ENCODE measurements around the gene SLC25A34.

SLC25A34 gene

DNA sequence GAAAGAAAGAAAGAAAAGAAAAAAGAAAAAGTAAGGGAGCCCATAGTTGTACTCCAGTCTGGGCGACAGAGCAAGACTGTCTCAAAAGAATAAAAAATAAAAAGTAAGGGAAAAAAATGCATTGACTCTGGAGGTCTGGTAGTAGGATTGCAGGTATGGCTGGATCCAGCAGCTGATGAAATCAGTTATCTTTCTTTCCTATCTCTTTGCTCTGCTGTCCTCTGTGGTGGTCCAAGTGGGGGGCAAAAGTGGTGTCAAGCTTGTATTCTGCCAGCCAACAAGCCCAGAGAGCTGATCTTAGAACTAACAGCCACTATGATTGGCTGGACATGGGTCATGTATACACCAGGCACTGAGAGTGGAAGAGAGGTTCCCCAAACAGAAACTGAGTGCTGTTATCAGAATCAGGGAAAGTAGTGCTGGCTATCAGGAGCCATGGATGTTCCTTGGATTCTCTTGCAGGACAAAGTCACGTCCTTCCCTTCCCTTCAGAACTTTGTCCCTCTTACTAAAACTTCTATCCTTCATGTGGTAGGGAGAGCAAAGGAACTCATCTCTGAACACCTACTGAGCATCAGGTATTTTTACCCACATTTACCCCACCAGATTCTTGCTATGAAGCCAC, 19.1 kb downstream of the SLC25A34 start:
- TF ChIP-seq JUND (IDR thresholded peaks at IDR 0.05; ENCODE audit: low read depth): no peak
- in situ Hi-C loops (cut with HindIII; ENCODE audit: low pct_unique_long_range_greater_than_20kb, low sequenced_read_pairs): no loop called here
- DNase-seq (ENCODE audit: low read depth in 1 of 2, low spot score in 1 of 2): no peak

DNA sequence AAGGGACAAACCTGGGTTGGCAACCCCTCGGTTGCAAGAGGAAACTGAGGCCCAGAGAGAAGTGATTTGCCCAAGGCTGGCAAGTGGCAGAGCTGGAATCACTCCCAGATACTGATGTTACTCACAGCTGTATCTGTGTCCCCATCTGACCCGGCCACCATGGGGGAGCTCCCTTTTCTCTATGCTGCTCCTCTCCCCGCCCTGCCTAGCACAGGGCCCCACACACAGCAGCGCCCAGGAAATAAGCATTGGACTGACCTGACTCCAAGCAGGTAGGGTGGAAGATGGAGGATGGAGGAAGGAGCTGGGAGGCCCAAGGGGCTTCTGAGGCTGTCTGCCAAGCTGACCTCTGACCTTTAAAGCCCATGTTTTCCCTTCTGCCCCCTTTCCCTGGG, 19.6 kb downstream of the SLC25A34 start:
- no peak for TF ChIP-seq JUND (IDR thresholded peaks at IDR 0.05; ENCODE audit: low read depth)
- in situ Hi-C loops (cut with HindIII; ENCODE audit: low pct_unique_long_range_greater_than_20kb, low sequenced_read_pairs): no loop called here
- no peak for DNase-seq (ENCODE audit: low read depth in 1 of 2, low spot score in 1 of 2)

DNA sequence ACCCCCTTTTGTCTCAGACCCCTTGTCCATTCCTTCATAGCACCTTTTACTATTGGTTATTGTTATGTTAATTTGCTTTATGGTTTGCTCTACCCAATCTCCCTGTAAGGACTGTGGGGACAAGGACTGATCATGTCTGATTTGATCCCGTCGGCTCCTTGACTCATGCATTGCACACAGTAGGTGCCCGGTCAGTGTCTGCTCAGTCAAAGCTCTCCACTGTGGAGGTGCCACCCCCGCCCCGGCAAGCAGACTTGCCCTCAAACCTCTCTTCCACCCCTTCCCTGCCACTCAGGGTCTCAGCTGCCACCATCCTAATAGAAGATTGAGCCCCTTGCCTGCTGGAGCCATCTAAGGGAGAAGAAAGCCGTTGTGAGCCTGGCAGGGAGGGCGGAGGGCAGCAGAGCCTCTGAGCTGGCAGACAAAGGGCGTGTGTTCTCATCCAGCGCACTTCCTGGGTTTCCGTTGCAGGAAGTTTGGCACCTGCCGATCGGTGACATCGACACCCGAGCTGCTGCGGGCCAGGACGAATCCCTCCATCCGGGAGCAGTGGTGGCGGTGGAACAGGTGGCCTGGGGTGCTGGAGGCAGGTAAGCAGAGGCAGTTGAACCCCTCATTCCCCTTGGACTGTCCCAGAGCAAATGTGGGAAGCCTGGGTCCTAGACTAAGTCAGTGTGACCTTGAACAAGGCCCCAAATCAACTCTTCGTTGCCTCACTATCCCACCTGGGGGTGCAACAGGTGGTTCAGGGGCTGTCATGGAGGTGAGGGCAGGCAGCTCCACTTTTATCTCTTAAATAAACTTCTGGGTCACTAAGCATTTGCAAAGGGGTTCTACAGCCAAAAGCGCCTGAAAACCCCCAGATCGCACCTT, 20.3 kb downstream of the SLC25A34 start:
- in situ Hi-C loops (cut with HindIII; ENCODE audit: low pct_unique_long_range_greater_than_20kb, low sequenced_read_pairs): no loop called here
- no peak for DNase-seq (ENCODE audit: low read depth in 1 of 2, low spot score in 1 of 2)
- no peak for TF ChIP-seq JUND (IDR thresholded peaks at IDR 0.05; ENCODE audit: low read depth)

DNA sequence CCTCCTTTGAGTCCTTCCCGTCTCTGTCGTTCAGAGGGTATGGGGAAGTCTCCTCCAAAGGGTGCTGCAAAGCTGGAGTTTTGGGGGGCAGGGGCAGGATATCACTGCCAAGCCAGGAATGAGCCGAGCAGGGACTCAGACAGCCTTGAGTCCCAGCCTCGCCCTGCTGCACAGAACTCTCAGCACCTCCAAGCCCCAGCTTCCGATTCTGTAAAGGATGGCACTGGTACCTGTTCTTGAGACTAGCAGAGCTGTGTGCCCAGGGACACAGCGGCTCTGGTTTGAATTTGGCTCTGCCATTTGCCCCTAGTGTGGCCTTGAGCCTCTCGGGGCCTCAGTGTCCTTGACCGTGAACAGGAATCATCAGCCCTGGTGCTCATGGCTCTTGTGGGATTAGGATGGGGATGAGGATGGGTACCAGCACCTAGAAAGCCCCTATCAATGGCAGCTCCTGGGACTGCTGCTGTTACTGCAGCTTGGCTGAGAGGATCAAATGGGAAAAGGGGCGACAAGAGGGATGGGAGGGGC, 21.0 kb downstream of the SLC25A34 start:
- no peak for DNase-seq (ENCODE audit: low read depth in 1 of 2, low spot score in 1 of 2)
- in situ Hi-C loops (cut with HindIII; ENCODE audit: low pct_unique_long_range_greater_than_20kb, low sequenced_read_pairs): no loop called here
- no peak for TF ChIP-seq JUND (IDR thresholded peaks at IDR 0.05; ENCODE audit: low read depth)

DNA sequence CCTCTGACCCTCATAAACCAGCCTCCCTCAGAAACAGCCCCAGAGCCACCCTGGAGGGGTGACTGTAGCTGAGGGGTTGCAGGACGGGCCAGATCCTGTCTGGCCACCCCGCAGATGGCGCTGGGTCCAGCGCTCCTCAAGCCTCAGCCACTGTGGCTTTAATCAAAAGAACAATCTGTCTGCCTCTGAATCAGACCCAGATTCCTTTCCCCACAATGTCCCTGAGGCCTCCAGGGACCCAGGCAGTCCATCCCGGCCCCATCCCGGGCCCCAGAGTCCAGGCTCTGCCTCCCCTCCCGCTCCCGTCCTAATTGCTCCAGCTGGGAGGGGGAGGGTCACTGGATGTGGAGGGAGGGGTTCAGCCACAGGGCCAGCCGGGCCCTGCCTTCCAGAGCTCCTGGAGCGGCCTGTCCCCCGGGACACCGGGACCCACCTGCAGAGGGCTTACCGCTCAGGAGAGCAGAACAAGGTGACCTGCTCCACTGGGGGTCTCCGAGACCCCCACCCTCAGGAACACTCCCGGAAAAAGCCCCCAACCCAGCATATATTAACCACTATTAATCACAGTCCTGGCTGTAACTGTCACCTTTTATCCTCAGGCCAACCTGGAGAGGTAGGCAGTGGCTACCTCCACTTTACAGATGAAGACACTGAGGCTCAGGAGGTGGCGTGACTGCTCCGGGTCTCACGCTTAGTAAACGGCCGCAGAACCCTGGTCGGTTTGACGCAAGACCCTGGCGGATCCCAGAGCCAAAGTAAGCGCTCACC, 21.7 kb downstream of the SLC25A34 start:
- TF ChIP-seq JUND (IDR thresholded peaks at IDR 0.05; ENCODE audit: low read depth): no peak
- no peak for DNase-seq (ENCODE audit: low read depth in 1 of 2, low spot score in 1 of 2)
- in situ Hi-C loops (cut with HindIII; ENCODE audit: low pct_unique_long_range_greater_than_20kb, low sequenced_read_pairs): no loop called here

DNA sequence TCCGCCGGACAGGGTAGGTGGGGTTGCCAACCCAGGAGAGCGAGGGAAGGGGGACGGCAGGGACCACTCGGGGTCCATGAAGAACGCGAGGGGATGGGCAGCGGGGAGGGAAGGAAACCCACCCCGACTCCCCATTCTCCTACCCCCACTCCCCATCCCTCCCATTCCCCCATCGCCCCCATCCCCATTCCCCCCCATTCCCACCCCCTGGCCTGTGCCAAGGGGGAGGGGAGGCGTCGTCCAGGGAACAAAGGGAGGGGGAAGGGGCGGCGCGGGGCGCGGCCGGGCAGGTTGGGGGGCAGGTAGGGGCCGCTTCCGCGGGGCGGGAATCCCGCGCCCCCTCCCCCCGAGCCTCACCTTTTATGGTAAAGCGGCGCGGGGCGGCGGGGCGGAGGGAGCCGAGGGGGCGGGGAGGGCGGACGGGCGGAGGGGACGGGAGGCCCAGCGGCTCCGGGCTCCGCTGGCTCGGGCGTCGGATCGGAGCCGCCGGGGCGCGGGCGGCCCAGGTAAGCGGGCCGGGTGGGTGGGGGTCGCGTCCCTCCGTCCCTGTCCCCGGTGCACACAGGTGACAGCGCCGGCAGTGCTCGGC, 22.4 kb downstream of the SLC25A34 start, which contains the start of gene FBLIM1:
Gene FBLIM1 (plus strand): TSS at position 453 of the 589 bp plus-strand sequence. CDS start 6,189 bp downstream, outside the sequence.
- DNase-seq (ENCODE audit: low read depth in 1 of 2, low spot score in 1 of 2): peak in 1 of 2 experiments; percentile 29
- in situ Hi-C loops (cut with HindIII; ENCODE audit: low pct_unique_long_range_greater_than_20kb, low sequenced_read_pairs): no loop called here
- TF ChIP-seq JUND (IDR thresholded peaks at IDR 0.05; ENCODE audit: low read depth): no peak

DNA sequence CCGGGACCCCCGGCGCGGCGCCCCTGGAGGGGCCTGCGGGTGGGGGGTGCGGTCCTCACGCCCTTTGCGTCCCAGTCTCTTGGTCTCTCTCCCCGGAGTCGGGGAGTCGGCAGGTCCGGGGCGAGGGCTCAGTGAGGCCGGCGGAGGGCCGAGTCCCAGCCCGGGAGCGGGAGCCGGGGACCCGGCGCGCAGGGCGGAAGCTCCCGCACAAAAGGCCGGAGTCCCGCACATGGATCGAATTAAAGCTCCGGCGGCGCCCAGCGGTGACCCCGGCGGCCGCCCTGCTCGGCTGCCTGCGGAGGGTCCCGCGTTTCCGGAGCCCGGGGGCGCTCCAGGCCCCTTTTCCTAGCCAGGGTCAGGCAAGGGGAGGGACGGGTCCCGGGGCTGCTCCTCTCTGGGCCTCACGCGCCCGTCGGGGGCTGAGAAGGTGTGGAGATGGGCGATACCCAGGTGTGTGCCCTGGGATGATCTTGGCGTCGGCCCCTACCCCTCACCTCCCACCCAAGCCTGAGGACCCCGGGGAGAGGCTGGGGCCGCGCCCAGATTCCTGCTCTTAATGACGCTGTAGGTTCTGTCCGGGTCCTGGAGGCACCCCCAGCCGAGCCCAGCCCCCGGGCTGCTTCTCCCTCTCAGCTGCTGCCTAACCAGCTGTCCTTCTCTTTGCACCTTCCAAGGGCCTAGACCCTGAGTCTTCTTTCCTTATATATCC, 23.0 kb downstream of the SLC25A34 start:
- DNase-seq (ENCODE audit: low read depth in 1 of 2, low spot score in 1 of 2): no peak
- in situ Hi-C loops (cut with HindIII; ENCODE audit: low pct_unique_long_range_greater_than_20kb, low sequenced_read_pairs): no loop called here
- TF ChIP-seq JUND (IDR thresholded peaks at IDR 0.05; ENCODE audit: low read depth): no peak

DNA sequence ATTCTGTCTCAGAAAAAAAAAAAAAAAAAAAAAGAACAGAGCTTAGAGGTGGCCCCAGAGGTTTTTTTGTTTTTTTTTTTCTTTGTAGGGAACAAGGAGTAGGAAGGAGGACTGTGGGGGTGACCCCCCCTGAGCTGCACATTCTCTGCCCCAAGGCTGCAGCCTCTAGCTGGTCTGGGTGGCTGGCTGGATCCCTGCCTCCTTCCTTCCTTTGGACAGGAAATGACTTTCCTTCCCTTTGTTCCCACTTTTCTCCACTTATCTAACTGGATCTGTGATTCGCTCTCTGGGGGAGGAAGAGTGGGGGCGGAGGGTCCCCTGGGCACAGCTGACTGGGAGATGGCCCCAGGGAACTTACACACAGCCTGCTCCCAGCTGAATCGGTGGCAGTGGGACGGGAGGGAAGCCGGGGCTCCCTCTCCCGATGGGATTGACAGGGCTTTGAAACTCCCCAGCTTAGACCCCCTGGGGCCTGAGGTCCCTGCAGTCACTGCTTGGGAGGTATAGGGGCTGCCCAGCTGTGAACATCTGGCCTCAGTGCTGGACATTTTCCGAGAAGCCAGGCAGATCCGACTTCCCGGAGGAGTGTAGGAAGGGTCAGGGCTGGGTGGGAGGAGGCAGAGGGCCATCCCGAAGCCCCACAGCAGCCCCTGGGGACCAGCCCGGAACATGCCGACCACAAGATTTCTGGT, 24.6 kb downstream of the SLC25A34 start:
- no peak for DNase-seq (ENCODE audit: low read depth in 1 of 2, low spot score in 1 of 2)
- in situ Hi-C loops (cut with HindIII; ENCODE audit: low pct_unique_long_range_greater_than_20kb, low sequenced_read_pairs): no loop called here
- TF ChIP-seq JUND (IDR thresholded peaks at IDR 0.05; ENCODE audit: low read depth): no peak

DNA sequence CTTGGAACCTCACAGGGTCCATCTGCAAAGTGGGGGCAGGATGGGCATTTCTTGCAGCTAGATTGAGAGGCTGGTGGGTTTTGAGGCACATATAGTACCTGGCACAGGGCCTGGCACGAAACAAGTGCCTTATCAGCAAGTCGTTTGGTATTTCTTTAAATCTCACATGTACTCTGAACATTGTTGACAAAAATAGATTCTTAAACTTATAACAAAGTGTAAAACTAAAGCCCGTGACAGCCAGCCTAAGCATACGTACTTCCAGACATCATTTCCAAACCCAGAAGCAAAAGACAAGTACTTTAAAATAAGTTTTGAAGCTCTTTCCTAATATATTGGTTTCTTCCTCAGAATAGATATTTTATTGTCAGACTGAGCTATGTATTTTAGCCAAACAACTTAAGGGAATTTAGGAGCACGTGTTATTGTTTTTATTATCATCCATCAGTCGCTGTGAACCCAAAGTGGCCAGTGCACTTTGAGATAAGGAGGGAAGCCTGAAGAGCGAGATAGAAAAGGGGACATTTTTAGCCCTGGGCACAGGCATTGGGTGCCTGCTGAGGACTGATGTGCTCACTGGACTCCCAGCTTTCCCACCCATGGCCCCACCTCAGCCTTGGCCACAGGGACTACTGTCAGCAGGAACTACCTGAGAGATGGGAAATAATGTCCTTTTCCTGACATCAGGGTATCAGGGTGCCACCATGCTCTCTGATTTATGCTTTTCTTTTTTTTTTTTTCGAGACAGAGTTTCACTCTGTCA, 25.5 kb downstream of the SLC25A34 start:
- DNase-seq (ENCODE audit: low read depth in 1 of 2, low spot score in 1 of 2): no peak
- TF ChIP-seq JUND (IDR thresholded peaks at IDR 0.05; ENCODE audit: low read depth): no peak
- in situ Hi-C loops (cut with HindIII; ENCODE audit: low pct_unique_long_range_greater_than_20kb, low sequenced_read_pairs): no loop called here

DNA sequence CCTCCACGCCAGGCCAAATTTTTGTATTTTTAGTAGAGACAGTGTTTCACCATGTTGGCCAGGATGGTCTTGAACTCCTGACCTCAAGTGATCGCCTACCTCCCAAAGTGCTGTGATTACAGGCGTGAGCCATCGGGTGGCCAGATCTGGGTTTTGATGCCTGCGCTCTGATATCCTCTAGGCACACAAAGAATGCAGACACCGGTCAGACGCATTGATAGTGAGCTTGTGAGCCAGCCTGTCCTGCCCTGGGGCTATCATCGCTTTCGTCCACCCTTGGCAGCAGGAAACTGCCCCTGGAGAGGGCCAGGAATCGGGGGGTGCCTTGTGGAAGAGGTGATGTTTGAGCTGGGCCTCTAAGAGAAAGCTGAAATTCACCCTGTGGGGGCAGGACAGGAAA, 26.5 kb downstream of the SLC25A34 start:
- TF ChIP-seq JUND (IDR thresholded peaks at IDR 0.05; ENCODE audit: low read depth): no peak
- in situ Hi-C loops (cut with HindIII; ENCODE audit: low pct_unique_long_range_greater_than_20kb, low sequenced_read_pairs): no loop called here
- no peak for DNase-seq (ENCODE audit: low read depth in 1 of 2, low spot score in 1 of 2)

Data from T47D (cell line).